Common myeloid progenitor, CD34-positive (primary cell): ENCODE measurements around the gene CA10.

Experiments
- CTCF ChIA-PET: fragments of 350-600 bp; sonication (Branson Sonifier 250); formaldehyde crosslinking; loops from one replicate; lab custom pipeline; 2021; ENCODE audit warnings: antibody characterized with exemption; lab: Charles Lee
- POLR2A ChIA-PET: fragments of 350-600 bp; sonication (Branson Sonifier 250); formaldehyde crosslinking; loops from one replicate; lab custom pipeline; 2021; ENCODE audit warnings: antibody characterized with exemption; lab: Charles Lee
- DNase-seq, 3 donors: peaks; one replicate each; pipeline versions ENCODE4 v3.0.0 to v3.0.0-alpha.2; 2013
- H3K27ac ChIP-seq, 2 experiments: 1 replicate in 1 of 2; 2 replicates in 1 of 2; pipeline ENCODE4 v1.7.0; 2013; ENCODE audit warnings: inconsistent platforms in 2 of 2, low read length in 2 of 2, mild to moderate bottlenecking in 2 of 2, low read depth in 1 of 2, moderate library complexity in 1 of 2; ENCODE audit not compliant: severe bottlenecking in 2 of 2, insufficient read depth in 1 of 2, poor library complexity in 1 of 2
- H3K27me3 ChIP-seq, 5 experiments: replicated peaks in 2 of 5; 1 replicate in 3 of 5; 2 replicates in 2 of 5; pipeline versions ENCODE4 v1.6.1 to v1.7.0; 2013; ENCODE audit warnings: low read length in 4 of 5, mild to moderate bottlenecking in 2 of 5, moderate library complexity in 2 of 5, inconsistent platforms in 1 of 5; ENCODE audit not compliant: insufficient read depth in 5 of 5, control insufficient read depth in 4 of 5
- H3K36me3 ChIP-seq, 4 experiments: 1 replicate in 2 of 4; 2 replicates in 2 of 4; pipeline versions ENCODE4 v1.6.1 to v1.7.0; 2013; ENCODE audit warnings: low read length in 3 of 4, control low read depth in 1 of 4, mild to moderate bottlenecking in 1 of 4; ENCODE audit not compliant: control insufficient read depth in 4 of 4, insufficient read depth in 4 of 4
- H3K4me1 ChIP-seq, 4 experiments: 1 replicate in 3 of 4; 2 replicates in 1 of 4; pipeline versions ENCODE4 v1.6.1 to v1.7.1; 2013; ENCODE audit warnings: low read length in 3 of 4, mild to moderate bottlenecking in 3 of 4, control low read depth in 1 of 4, inconsistent platforms in 1 of 4, moderate library complexity in 1 of 4; ENCODE audit not compliant: control insufficient read depth in 4 of 4, insufficient read depth in 4 of 4; ENCODE audit errors: control extremely low read depth in 1 of 4
- H3K4me3 ChIP-seq, 7 experiments: 1 replicate in 4 of 7; 2 replicates in 3 of 7; pipeline versions ENCODE4 v1.5.1 to v1.7.0; 2013; ENCODE audit warnings: mild to moderate bottlenecking in 7 of 7, low read length in 6 of 7, moderate library complexity in 6 of 7, inconsistent platforms in 2 of 7, low read depth in 2 of 7, control low read depth in 1 of 7; ENCODE audit not compliant: insufficient read depth in 4 of 7, control insufficient read depth in 1 of 7; ENCODE audit errors: extremely low read depth in 1 of 7
- H3K9me3 ChIP-seq, 5 experiments: 1 replicate in 4 of 5; 2 replicates in 1 of 5; pipeline versions ENCODE4 v1.6.1 to v1.7.1; 2013; ENCODE audit warnings: low read length in 4 of 5, mild to moderate bottlenecking in 2 of 5, inconsistent platforms in 1 of 5, low read depth in 1 of 5, moderate library complexity in 1 of 5; ENCODE audit not compliant: control insufficient read depth in 4 of 5, insufficient read depth in 2 of 5; ENCODE audit errors: control extremely low read depth in 1 of 5
- WGBS: methylation state at CpG from one replicate; pipeline ENCODE4 v1.1.5; 2013; ENCODE audit not compliant: insufficient coverage; 5-methylcytosine and 5-hydroxymethylcytosine counted together

The CA10 gene

GRCh38 chr17:52049051-52049450 lies 109.5 kb downstream of the CA10 start:
- Histone ChIP-seq H3K27ac (no peak overlapping the region), H3K4me1 (no peaks in the 10 kb centered on the region), H3K27me3 (no peaks in the 10 kb centered on the region), H3K4me3 (no peak overlapping the region), H3K9me3 (no peaks in the 10 kb centered on the region), H3K36me3 (no peaks in the 10 kb centered on the region)
- no peak for DNase-seq
- ChIA-PET POLR2A (no interaction called here), CTCF (no interaction called here)
- WGBS = 100% methylated on average over 1 of the region's 3 CpGs

DNA sequence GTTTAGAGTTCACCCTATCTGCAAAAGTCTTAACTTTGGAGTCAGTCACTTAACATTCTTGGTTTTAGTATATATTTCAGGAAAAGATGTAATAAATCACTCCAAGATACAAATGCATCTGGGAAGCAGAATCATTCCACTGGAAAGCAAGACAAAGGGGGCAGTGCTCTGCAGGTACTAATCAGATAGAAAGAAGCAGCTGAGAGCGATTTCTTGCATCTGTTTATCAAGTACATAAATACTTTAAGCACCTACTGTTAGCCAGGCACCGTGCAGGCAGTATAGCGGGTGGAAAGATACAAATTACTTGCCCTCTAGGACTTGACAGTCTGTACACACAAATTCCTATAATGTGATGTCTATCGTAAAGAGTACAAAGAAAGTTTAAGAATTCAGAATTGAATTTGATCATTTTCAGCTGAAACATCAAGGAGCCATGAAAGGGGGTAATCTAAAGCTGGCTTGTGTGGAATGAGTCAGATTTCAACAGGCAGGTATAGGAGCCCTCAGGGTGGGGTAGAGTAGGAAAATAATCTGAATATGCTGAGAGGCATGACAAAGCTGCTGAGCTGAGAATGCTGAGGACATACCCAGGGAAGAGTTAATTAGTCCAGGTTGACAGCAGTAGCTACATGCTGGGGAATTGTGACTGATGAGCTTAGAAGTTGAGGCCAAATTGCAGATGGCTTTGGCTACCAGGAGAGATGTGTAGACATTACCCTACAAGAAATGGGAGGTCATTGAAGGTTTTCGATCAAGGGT lies 110.2 kb downstream of the CA10 start:
- H3K4me1 ChIP-seq = no peaks in the 10 kb centered on the region
- no peaks in the 10 kb centered on the region for H3K9me3 ChIP-seq
- no peak overlapping the region for H3K4me3 ChIP-seq
- ChIA-PET CTCF (no interaction called here), POLR2A (no interaction called here)
- H3K27me3 ChIP-seq = no peaks in the 10 kb centered on the region
- no peak overlapping the region for H3K27ac ChIP-seq
- H3K36me3 ChIP-seq = no peaks in the 10 kb centered on the region
- 89% methylated on average over 5 of the region's 5 CpGs for WGBS
- no peak for DNase-seq

- no peak for DNase-seq
- H3K36me3 ChIP-seq = no peaks in the 10 kb centered on the region
- no peaks in the 10 kb centered on the region for H3K4me1 ChIP-seq
- ChIA-PET CTCF (no interaction called here), POLR2A (no interaction called here)
- H3K4me3 ChIP-seq = no peak overlapping the region
- H3K27me3 ChIP-seq = no peaks in the 10 kb centered on the region
- H3K9me3 ChIP-seq = no peaks in the 10 kb centered on the region
- H3K27ac ChIP-seq = no peak overlapping the region
Measured at GRCh38 chr17:52047086-52047485, 111.4 kb downstream of the CA10 start.

DNA sequence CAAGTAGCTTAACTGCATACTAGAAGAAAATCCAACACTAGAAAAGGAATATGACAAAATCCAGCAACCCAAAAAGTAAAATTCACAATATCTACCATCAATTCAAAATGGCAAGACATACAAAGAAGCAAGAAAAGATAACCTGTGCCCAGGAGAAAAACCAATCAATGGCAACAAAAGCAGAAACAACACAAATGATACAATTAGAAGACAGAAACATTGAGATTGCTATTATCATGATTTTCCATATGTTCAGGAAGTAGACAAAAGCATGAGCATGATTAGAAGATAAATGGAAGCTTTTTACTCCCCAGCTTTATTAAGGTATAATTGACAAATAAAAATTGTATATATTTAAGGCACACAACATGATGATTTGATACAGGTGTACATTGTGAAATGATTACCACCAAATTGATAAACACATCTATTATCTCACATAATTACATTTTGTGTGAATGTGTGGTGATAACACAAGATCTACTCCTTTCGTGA lies 117.3 kb downstream of the CA10 start:
- no CpG with 5 or more reads among the region's 1 CpG for WGBS
- ChIA-PET CTCF (no interaction called here), POLR2A (no interaction called here)
- no peak for DNase-seq
- Histone ChIP-seq H3K4me3 (no peak overlapping the region), H3K27me3 (no peaks in the 10 kb centered on the region), H3K9me3 (no peaks in the 10 kb centered on the region), H3K36me3 (no peaks in the 10 kb centered on the region), H3K4me1 (no peaks in the 10 kb centered on the region), H3K27ac (no peak overlapping the region)

- no peak for DNase-seq
- no peak overlapping the region for H3K27ac ChIP-seq
- ChIA-PET POLR2A (no interaction called here), CTCF (no interaction called here)
- no peaks in the 10 kb centered on the region for H3K4me1 ChIP-seq
- no peak overlapping the region for H3K4me3 ChIP-seq
- no peaks in the 10 kb centered on the region for H3K36me3 ChIP-seq
- no peaks in the 10 kb centered on the region for H3K9me3 ChIP-seq
- no peaks in the 10 kb centered on the region for H3K27me3 ChIP-seq
Measured at GRCh38 chr17:52036416-52036815, 122.1 kb downstream of the CA10 start.

- Histone ChIP-seq H3K9me3 (no peaks in the 10 kb centered on the region), H3K27me3 (no peaks in the 10 kb centered on the region), H3K27ac (no peak overlapping the region), H3K36me3 (no peaks in the 10 kb centered on the region), H3K4me1 (no peaks in the 10 kb centered on the region), H3K4me3 (no peak overlapping the region)
- ChIA-PET POLR2A (no interaction called here), CTCF (no interaction called here)
- DNase-seq = no peak
- 83% methylated on average over 3 of the region's 6 CpGs for WGBS
Measured at GRCh38 chr17:52035336-52035915, 123.1 kb downstream of the CA10 start.

GRCh38 chr17:52032454-52032853 lies 126.1 kb downstream of the CA10 start:
- Histone ChIP-seq H3K27me3 (no peaks in the 10 kb centered on the region), H3K4me1 (no peaks in the 10 kb centered on the region), H3K27ac (no peak overlapping the region), H3K36me3 (no peaks in the 10 kb centered on the region), H3K9me3 (no peaks in the 10 kb centered on the region), H3K4me3 (no peak overlapping the region)
- POLR2A ChIA-PET = no interaction called here
- no peak for DNase-seq
- WGBS = 76% methylated on average over 3 of the region's 3 CpGs
- CTCF ChIA-PET = no interaction called here
